MCF 10A (cell line): Measurements from ENCODE around the gene COG7. TPM values are rescaled to one million over a fixed set of nuclear protein-coding genes. Genes with fewer than 3 reads are reported as not detected.

Experiments used
- BruUV-seq: library from RNA; stranded (reverse); fragments of 400-500 nt; replicated peaks from 2 replicates; lab custom pipeline; 2021; lab: Mats Ljungman, UMichigan
- CTCF ChIA-PET: fragments of 300-600 bp; sonication (Branson Sonifier 250); formaldehyde crosslinking; extraction: SDS; loops from one replicate; lab custom pipeline; 2021; ENCODE audit warnings: antibody characterized with exemption, inconsistent platforms; lab: Yijun Ruan, JAX
- POLR2A ChIA-PET: fragments of 300-600, 350-650 bp; sonication (Branson Sonifier 250); formaldehyde crosslinking; extraction: SDS; loops from one replicate; lab custom pipeline; 2020; ENCODE audit warnings: antibody characterized with exemption, inconsistent platforms; lab: Yijun Ruan, JAX
- DNase-seq: peaks from one replicate; pipeline ENCODE4 v3.0.0-alpha.2; 2018; ENCODE audit not compliant: unreplicated experiment
- H3K27ac Mint-ChIP-seq: one replicate; pipeline ENCODE4 v1.8.0; 2022; ENCODE audit warnings: mild to moderate bottlenecking, low read depth, mixed read lengths; ENCODE audit not compliant: unreplicated experiment
- H3K27me3 Mint-ChIP-seq: one replicate; pipeline ENCODE4 v1.8.0; 2022; ENCODE audit warnings: mixed read lengths; ENCODE audit not compliant: insufficient read depth, unreplicated experiment
- H3K36me3 Mint-ChIP-seq: one replicate; pipeline ENCODE4 v1.8.0; 2022; ENCODE audit warnings: mild to moderate bottlenecking, moderate library complexity, mixed read lengths; ENCODE audit not compliant: insufficient read depth, unreplicated experiment
- H3K4me1 Mint-ChIP-seq: one replicate; pipeline ENCODE4 v1.8.0; 2022; ENCODE audit warnings: mixed read lengths; ENCODE audit not compliant: insufficient read depth, unreplicated experiment
- H3K4me3 Mint-ChIP-seq: one replicate; pipeline ENCODE4 v1.8.0; 2022; ENCODE audit warnings: mild to moderate bottlenecking, moderate library complexity, mixed read lengths; ENCODE audit not compliant: unreplicated experiment
- H3K9me3 Mint-ChIP-seq: one replicate; pipeline ENCODE4 v1.8.0; 2022; ENCODE audit warnings: mixed read lengths; ENCODE audit not compliant: unreplicated experiment
- CTCF ChIP-seq: fragments of 200-600 bp; IDR thresholded peaks from one replicate; pipeline ENCODE4 v1.8.0; 2022; ENCODE audit warnings: antibody characterized with exemption, mild to moderate bottlenecking; ENCODE audit not compliant: unreplicated experiment
- intact Hi-C: fragments of 100-400 bp; cut with micrococcal nuclease; formaldehyde crosslinking; loops from 2 replicates; pipeline ENCODE4 v1.14.1; 2022
- total RNA-seq: library from RNA; stranded (reverse); gene quantifications from 2 replicates; pipeline ENCODE4 v1.2.3, GENCODE V29; 2022

COG7 gene
- total RNA-seq, 1 experiment from 2014 or later: 10.0 TPM

- no peaks in the 10 kb centered on the region for H3K27me3 Mint-ChIP-seq
- H3K36me3 Mint-ChIP-seq: peaks cover 68% of the 10 kb centered on the region
- BruUV-seq: no TSS peak
- TF ChIP-seq CTCF: no peak
- ChIA-PET CTCF (interaction anchor here (0.7 to 6.9 kb wide), 14 partner anchors 9 to 538 kb away, joined by 3 to 516 read pairs (median 14); partner anchors contain the start of genes COG7, SCNN1B and SCNN1G), POLR2A (interaction anchor here (1.0 kb wide), 2 partner anchors 221 to 266 kb away, joined by 3 to 4 read pairs; no protein-coding TSS in a partner anchor)
- no peak for DNase-seq
- intact Hi-C loops: loop anchor here (10.0 kb wide), 1 partner anchor 142 kb away; no protein-coding TSS in a partner anchor
- no peak overlapping the region for H3K4me3 Mint-ChIP-seq
- H3K4me1 Mint-ChIP-seq: no peaks in the 10 kb centered on the region
- H3K9me3 Mint-ChIP-seq: no peaks in the 10 kb centered on the region
- no peak overlapping the region for H3K27ac Mint-ChIP-seq
These were observed 16.0 kb downstream of the COG7 start for GRCh38 chr16:23436951-23437350.

- no peaks in the 10 kb centered on the region for H3K4me1 Mint-ChIP-seq
- peaks cover 62% of the 10 kb centered on the region for H3K36me3 Mint-ChIP-seq
- peak; percentile 71 for DNase-seq
- BruUV-seq: no TSS peak
- no peaks in the 10 kb centered on the region for H3K27me3 Mint-ChIP-seq
- CTCF ChIA-PET: interaction anchor here (0.6 to 6.9 kb wide), 61 partner anchors 10 to 1794 kb away, joined by 3 to 516 read pairs (median 5); partner anchors contain the start of genes COG7, SCNN1B and SCNN1G
- intact Hi-C loops: loop anchor here (10.0 kb wide), 1 partner anchor 141 kb away; no protein-coding TSS in a partner anchor
- peak; percentile 88 for TF ChIP-seq CTCF
- no peaks in the 10 kb centered on the region for H3K9me3 Mint-ChIP-seq
- POLR2A ChIA-PET: interaction anchor here (0.6 to 5.4 kb wide), 6 partner anchors 11 to 279 kb away, joined by 3 to 66 read pairs (median 4); partner anchors contain the start of gene SCNN1G
- no peak overlapping the region for H3K27ac Mint-ChIP-seq
- H3K4me3 Mint-ChIP-seq: no peak overlapping the region
These were observed 17.5 kb downstream of the COG7 start for GRCh38 chr16:23435500-23435899.

GRCh38 chr16:23434380-23434779 is 18.6 kb downstream of the COG7 start:
- H3K27me3 Mint-ChIP-seq: no peaks in the 10 kb centered on the region

More at GRCh38 chr16:23434380-23434779, 18.6 kb downstream of the COG7 start:
- intact Hi-C loops: loop anchor here (1.0 to 10.0 kb wide), 4 partner anchors 140 to 535 kb away; partner anchors contain the start of gene SCNN1G
- POLR2A ChIA-PET: interaction anchor here (0.5 to 5.4 kb wide), 18 partner anchors 10 to 343 kb away, joined by 3 to 66 read pairs (median 3); partner anchors contain the start of gene SCNN1G
- peak; percentile 91 for DNase-seq
- Mint-ChIP-seq H3K4me3 (no peak overlapping the region), H3K4me1 (no peaks in the 10 kb centered on the region), H3K27ac (no peak overlapping the region), H3K36me3 (peaks cover 59% of the 10 kb centered on the region), H3K9me3 (no peaks in the 10 kb centered on the region)
- peak; percentile 84 for TF ChIP-seq CTCF
- CTCF ChIA-PET: interaction anchor here (0.6 to 6.9 kb wide), 85 partner anchors 9 to 1073 kb away, joined by 3 to 516 read pairs (median 5); partner anchors contain the start of genes COG7, DCTN5, PALB2 and SCNN1B
- BruUV-seq: no TSS peak
